CD4-positive, alpha-beta T cell treated with Interleukin-1 beta for 1 hour (primary cell): ENCODE results near the gene EEF2.
"Not testable (repeated sequence)": the region's sequence is repeated elsewhere in the genome, so short reads cannot be mapped to it uniquely, and the experiment has no call there.

Experiments
- DNase-seq, 2 donors: peaks; one replicate each; pipeline ENCODE4 v3.0.0-alpha.2; 2020 to 2022

EEF2 gene

GRCh38 chr19:3944018-3944721 is 41.1 kb downstream of the EEF2 start:
- no peak for DNase-seq

DNA sequence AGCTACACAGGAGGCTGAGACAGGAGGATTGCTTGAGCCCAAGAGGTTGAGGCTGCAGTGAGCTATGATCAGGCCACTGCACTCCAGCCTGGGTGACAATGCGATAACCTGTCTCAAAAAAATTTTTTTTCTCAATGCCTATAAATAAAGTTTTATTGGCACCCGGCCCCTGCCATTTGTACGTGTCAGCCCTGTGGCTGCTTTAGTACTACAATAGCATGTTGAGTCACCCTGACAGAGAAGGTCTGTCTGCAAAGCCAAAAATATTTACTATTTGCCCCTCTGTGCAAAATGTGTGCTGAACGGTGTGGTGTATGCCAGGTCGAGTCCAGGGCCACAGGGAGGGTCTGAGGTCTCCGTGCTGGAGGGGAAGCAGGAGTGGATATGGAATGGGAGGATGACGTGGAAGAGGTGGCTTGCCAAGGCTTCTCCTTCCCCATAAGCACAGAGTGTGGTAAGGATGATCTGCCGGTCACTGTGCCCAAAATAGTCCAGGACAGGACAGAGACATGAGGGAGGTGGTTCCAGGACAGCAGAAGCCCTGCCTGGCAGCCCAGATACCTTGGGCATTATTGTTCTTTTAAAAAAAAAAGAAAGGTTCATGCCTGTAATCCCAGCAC is 42.4 kb downstream of the EEF2 start:
- no peak for DNase-seq

GRCh38 chr19:3938300-3938950 is 46.8 kb downstream of the EEF2 start:
- not testable (repeated sequence) for DNase-seq

DNA sequence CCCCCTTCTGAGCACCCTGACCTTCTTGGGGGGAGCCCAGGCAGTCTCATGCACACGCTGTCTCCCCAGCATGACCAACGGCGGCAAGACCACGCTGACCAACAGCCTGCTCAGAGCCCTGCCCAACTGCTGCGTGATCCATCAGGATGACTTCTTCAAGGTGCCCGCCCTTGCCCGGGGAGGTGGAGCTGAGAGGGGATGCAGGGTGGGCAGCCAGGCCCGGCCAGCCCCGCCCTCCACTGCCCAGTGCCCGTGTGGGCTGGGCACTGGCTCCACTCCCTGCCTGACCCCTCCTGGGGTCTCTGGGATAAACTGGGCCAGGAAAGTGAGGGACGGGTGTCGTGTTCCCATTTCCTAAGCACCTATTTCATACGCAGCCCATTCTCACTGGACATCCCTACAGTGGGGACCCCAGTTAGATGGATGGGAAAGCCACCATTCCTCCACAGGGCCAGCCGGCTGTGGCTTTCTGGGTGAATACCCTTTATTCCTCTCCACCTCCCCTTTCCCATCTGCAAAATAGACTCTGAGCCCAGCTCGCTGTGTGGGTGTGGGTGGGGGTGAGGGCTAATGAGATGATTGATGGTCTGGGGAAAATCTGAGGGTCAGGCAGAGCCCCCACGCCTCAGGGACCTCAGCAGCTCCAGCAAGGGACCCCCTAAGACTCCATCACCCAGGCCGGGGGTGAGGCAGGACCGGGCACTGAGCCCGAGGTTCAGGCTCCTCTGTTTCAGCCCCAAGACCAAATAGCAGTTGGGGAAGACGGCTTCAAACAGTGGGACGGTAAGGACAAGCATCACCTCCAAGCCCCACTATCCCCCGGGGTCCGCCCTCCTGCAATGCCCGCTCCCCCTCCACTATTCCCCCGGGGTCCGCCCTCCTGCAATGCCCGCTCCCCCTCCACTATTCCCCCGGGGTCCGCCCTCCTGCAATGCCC is 48.5 kb downstream of the EEF2 start:
- DNase-seq: no peak

GRCh38 chr19:3932931-3933810 is 52.1 kb downstream of the EEF2 start, which contains the start of gene NMRK2:
TSS of gene NMRK2 (plus strand) at chr19:3933069. CDS start at chr19:3933672, 603 bp downstream.
- DNase-seq: no peak

DNA sequence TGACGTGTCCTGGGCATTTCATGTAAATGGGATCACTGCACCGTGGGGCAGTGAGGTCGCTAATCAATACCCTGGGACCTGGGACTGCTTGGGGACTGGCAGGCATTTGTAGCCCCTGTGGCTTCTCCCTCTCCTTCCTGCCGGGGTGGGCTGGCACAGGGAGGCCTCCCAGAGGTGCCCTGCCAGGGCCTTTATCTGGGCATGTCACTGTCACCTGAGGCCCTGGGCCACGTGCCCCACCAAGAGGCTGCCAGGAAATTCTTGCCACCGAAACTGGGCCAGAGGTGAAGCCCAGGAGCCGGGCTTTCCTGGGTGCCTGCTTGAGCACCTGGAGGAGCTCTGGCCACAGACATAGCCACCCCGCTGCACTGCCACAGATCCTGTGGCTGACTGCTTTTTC is 54.2 kb downstream of the EEF2 start:
- no peak for DNase-seq
